RKO (cell line): ENCODE measurements around the gene STK32C.
A peak's percentile ranks its signal among the peaks of the same experiment; 100 is the strongest.

Source experiments
- DNase-seq: peaks from one replicate; pipeline ENCODE4 v3.0.0-alpha.2; 2016; ENCODE audit warnings: low spot score

Gene STK32C

GRCh38 chr10:132265890-132266496, 41.8 kb downstream of the STK32C start:
- no peak for DNase-seq

GRCh38 chr10:132264966-132265889, 42.5 kb downstream of the STK32C start:
- no peak for DNase-seq

- no peak for DNase-seq
Measured at GRCh38 chr10:132264306-132264950, 43.3 kb downstream of the STK32C start.

- DNase-seq: no peak
Measured at GRCh38 chr10:132263866-132264265, 43.9 kb downstream of the STK32C start.

- no peak for DNase-seq
Measured at GRCh38 chr10:132259702-132260482, 47.9 kb downstream of the STK32C start.

- no peak for DNase-seq
Measured at GRCh38 chr10:132258423-132258822, 49.3 kb downstream of the STK32C start.

- DNase-seq: no peak
Measured at GRCh38 chr10:132257907-132258306, 49.8 kb downstream of the STK32C start.

- DNase-seq: peak; percentile 60
Measured at GRCh38 chr10:132257271-132257670, 50.5 kb downstream of the STK32C start.

- DNase-seq: no peak
Measured at GRCh38 chr10:132256866-132257265, 50.9 kb downstream of the STK32C start.

GRCh38 chr10:132255489-132256344, 52.0 kb downstream of the STK32C start:
- DNase-seq: no peak

GRCh38 chr10:132254841-132255240, 52.9 kb downstream of the STK32C start:
- no peak for DNase-seq

GRCh38 chr10:132253092-132253687, 54.6 kb downstream of the STK32C start:
- no peak for DNase-seq

- DNase-seq: no peak
Measured at GRCh38 chr10:132252412-132252811, 55.3 kb downstream of the STK32C start.

- DNase-seq: no peak
Measured at GRCh38 chr10:132251928-132252327, 55.8 kb downstream of the STK32C start.

- DNase-seq: no peak
Measured at GRCh38 chr10:132250481-132251475, 57.0 kb downstream of the STK32C start.

- DNase-seq: no peak
Measured at GRCh38 chr10:132249824-132250375, 57.9 kb downstream of the STK32C start.

GRCh38 chr10:132249226-132249724, 58.5 kb downstream of the STK32C start:
- no peak for DNase-seq

GRCh38 chr10:132248455-132249225, 59.1 kb downstream of the STK32C start:
- peak; percentile 76 for DNase-seq
